ENCODE data around the gene SORCS3. TPM values are rescaled to one million over a fixed set of nuclear protein-coding genes. Genes with fewer than 3 reads are reported as not detected.

Gene SORCS3
- total RNA-seq, 2 donors from 2014 or later = 0.68 TPM; not detected in 1

DNA sequence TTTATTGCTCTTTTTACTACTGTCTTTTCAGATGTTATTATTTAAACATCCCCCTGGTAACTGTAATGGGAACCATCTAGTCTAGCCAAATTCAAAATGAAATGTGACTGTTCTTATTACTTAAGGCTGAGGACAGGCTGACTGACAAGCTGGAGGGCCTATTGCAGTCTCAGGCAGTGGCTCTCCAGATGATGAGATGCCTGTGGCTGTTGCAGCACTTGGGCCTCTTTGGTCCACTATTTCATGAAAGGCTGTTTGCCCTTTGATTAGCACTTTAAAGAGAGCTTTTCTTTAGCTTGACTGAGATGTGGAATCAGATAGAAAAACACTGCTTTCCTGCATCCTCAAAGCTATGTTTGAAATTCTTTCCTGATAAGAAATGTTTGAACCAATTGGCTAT is 540.5 kb downstream of the SORCS3 start:
- Histone ChIP-seq H3K27ac (ENCODE audit: low read depth, low read length) (no peak overlapping the region), H3K9ac (ENCODE audit: extremely low read depth, low read length, poor library complexity, severe bottlenecking) (no peak overlapping the region), H3K9me3 (ENCODE audit: control insufficient read depth, low read length) (no peaks in the 10 kb centered on the region), H3K27me3 (ENCODE audit: control insufficient read depth, insufficient read depth, low read length, poor library complexity, severe bottlenecking) (no peaks in the 10 kb centered on the region), H3K4me1 (ENCODE audit: control insufficient read depth, insufficient read depth, low read length) (no peaks in the 10 kb centered on the region), H3K36me3 (ENCODE audit: control insufficient read depth, insufficient read depth, low read length) (no peaks in the 10 kb centered on the region), H3K4me3 (ENCODE audit: low read length) (no peak overlapping the region)
- Mint-ChIP-seq H3K36me3 (ENCODE audit: low read depth) (no peaks in the 10 kb centered on the region), H3K9me3 (no peaks in the 10 kb centered on the region), H3K27me3 (ENCODE audit: insufficient read depth) (no peaks in the 10 kb centered on the region), H3K27ac (no peak overlapping the region), H3K4me3 (no peak overlapping the region), H3K4me1 (peaks cover 12% of the 10 kb centered on the region)
- no peak for DNase-seq
- no peak for TF ChIP-seq CTCF (conservative IDR thresholded peaks at IDR 0.05)

DNA sequence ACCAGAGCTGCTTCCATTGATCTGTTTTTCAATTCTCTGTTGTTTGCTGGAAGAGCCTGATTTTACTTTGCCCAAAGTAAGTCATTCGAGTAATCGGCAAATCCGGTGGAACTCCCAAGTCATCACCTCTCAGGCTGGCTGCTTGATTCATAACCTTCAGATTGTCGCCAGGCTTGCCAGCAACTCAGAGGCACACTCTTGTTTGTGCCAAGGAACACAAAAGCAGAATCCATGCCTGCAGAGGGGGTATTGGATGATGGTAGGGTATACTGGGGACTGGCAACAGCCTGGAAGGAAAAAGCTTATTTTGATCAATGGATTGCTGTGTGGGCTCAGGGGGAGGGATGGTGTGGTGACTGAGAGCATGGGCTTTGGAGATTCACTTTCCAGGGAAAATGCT is 542.4 kb downstream of the SORCS3 start:
- H3K36me3 Mint-ChIP-seq (ENCODE audit: low read depth) = no peaks in the 10 kb centered on the region
- Histone ChIP-seq H3K4me1 (ENCODE audit: control insufficient read depth, insufficient read depth, low read length) (no peaks in the 10 kb centered on the region), H3K27ac (ENCODE audit: low read depth, low read length) (no peak overlapping the region), H3K27me3 (ENCODE audit: control insufficient read depth, insufficient read depth, low read length, poor library complexity, severe bottlenecking) (no peaks in the 10 kb centered on the region), H3K36me3 (ENCODE audit: control insufficient read depth, insufficient read depth, low read length) (no peaks in the 10 kb centered on the region), H3K9ac (ENCODE audit: extremely low read depth, low read length, poor library complexity, severe bottlenecking) (no peak overlapping the region), H3K4me3 (ENCODE audit: low read length) (no peak overlapping the region), H3K9me3 (ENCODE audit: control insufficient read depth, low read length) (no peaks in the 10 kb centered on the region)
- H3K27me3 Mint-ChIP-seq (ENCODE audit: insufficient read depth) = no peaks in the 10 kb centered on the region
- peaks cover 12% of the 10 kb centered on the region for H3K4me1 Mint-ChIP-seq
- no peaks in the 10 kb centered on the region for H3K9me3 Mint-ChIP-seq
- H3K27ac Mint-ChIP-seq = no peak overlapping the region
- WGBS, 2 experiments (ENCODE audit: insufficient coverage in 1 of 2, insufficient read length in 1 of 2) = 93 to 96% methylated on average over 3 to 4 of the region's 4 CpGs
- TF ChIP-seq CTCF (conservative IDR thresholded peaks at IDR 0.05) = no peak
- DNase-seq = no peak
- H3K4me3 Mint-ChIP-seq = no peak overlapping the region

DNA sequence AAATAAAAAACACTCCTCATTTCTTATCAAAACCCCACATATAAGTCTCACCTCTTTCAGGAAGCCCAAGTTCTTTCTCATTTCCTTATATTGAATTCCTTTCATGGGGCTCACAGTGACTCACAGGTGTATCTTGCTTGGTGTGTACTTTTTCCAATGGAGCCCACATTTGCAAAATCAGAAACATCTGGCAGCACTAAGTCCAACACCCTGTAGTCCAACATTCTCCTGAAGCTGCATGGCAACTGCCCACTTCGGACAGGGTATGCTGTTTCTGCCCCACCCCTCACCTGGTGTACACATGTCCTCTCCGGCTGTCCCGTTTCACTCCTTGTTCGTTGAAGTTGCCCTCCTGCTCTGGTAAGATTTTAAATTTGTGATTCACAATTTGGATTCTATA is 544.1 kb downstream of the SORCS3 start:
- Histone ChIP-seq H3K9ac (ENCODE audit: extremely low read depth, low read length, poor library complexity, severe bottlenecking) (no peak overlapping the region), H3K36me3 (ENCODE audit: control insufficient read depth, insufficient read depth, low read length) (no peaks in the 10 kb centered on the region), H3K4me3 (ENCODE audit: low read length) (no peak overlapping the region), H3K27me3 (ENCODE audit: control insufficient read depth, insufficient read depth, low read length, poor library complexity, severe bottlenecking) (no peaks in the 10 kb centered on the region), H3K27ac (ENCODE audit: low read depth, low read length) (no peak overlapping the region), H3K9me3 (ENCODE audit: control insufficient read depth, low read length) (no peaks in the 10 kb centered on the region), H3K4me1 (ENCODE audit: control insufficient read depth, insufficient read depth, low read length) (no peaks in the 10 kb centered on the region)
- no peak for DNase-seq
- WGBS, 2 experiments (ENCODE audit: insufficient coverage in 1 of 2, insufficient read length in 1 of 2) = 94 to 100% methylated on average over 1 to 4 of the region's 4 CpGs
- no peak for TF ChIP-seq CTCF (conservative IDR thresholded peaks at IDR 0.05)
- H3K27ac Mint-ChIP-seq = no peak overlapping the region
- no peak overlapping the region for H3K4me3 Mint-ChIP-seq
- H3K4me1 Mint-ChIP-seq = peaks cover 13% of the 10 kb centered on the region
- H3K27me3 Mint-ChIP-seq (ENCODE audit: insufficient read depth) = peaks cover 8% of the 10 kb centered on the region
- no peaks in the 10 kb centered on the region for H3K36me3 Mint-ChIP-seq (ENCODE audit: low read depth)
- H3K9me3 Mint-ChIP-seq = no peaks in the 10 kb centered on the region

Measured in endodermal cell (in vitro differentiated cells).